Measurements from ENCODE around the gene LYRM1.

DNA sequence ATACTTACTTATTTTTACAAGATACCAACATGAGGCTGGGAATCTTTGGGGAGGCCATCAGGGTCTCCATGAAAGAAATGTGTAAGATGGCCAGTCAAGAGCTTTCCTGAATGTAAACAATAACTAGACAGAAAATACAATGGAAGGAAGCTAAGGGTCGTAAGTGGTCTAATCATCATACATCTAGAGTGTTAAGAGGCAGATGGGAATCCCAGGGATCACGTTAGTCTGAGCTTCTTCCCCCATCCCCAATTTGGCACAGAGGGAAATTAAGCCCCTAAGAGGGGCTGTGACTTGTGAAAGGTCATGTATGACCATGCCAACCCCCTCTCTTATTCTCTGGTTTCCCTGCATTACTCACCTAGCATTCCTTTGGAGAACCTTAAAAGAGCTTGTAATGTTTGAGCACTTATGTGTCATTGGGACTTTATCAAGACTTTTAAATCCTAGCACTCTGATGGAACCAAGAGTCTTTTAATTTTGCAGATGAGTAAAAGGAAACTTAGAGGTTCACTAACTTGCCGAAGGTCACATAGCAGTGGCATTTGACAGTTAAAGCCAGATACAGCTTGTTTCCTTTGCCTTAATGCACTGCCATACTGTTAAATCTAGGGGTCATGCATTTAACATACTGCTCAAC, 46.5 kb upstream of the LYRM1 start:
- TF ChIP-seq, protein P1, sequence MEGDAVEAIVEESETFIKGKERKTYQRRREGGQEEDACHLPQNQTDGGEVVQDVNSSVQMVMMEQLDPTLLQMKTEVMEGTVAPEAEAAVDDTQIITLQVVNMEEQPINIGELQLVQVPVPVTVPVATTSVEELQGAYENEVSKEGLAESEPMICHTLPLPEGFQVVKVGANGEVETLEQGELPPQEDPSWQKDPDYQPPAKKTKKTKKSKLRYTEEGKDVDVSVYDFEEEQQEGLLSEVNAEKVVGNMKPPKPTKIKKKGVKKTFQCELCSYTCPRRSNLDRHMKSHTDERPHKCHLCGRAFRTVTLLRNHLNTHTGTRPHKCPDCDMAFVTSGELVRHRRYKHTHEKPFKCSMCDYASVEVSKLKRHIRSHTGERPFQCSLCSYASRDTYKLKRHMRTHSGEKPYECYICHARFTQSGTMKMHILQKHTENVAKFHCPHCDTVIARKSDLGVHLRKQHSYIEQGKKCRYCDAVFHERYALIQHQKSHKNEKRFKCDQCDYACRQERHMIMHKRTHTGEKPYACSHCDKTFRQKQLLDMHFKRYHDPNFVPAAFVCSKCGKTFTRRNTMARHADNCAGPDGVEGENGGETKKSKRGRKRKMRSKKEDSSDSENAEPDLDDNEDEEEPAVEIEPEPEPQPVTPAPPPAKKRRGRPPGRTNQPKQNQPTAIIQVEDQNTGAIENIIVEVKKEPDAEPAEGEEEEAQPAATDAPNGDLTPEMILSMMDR (IDR thresholded peaks at IDR 0.05; ENCODE audit: low read length): no peak
- no peak for TF ChIP-seq EZH2 (IDR thresholded peaks at IDR 0.05; ENCODE audit: borderline replicate concordance, low read length)
